GM19397 (cell line): ENCODE measurements around the gene DDX25.

Experiments
- ATAC-seq: cut with Tn5 transposase; IDR thresholded peaks from one replicate; pipeline ENCODE4 v1.9.1; 2021; ENCODE audit warnings: mild to moderate bottlenecking, moderate library complexity; ENCODE audit not compliant: unreplicated experiment

The DDX25 gene

DNA sequence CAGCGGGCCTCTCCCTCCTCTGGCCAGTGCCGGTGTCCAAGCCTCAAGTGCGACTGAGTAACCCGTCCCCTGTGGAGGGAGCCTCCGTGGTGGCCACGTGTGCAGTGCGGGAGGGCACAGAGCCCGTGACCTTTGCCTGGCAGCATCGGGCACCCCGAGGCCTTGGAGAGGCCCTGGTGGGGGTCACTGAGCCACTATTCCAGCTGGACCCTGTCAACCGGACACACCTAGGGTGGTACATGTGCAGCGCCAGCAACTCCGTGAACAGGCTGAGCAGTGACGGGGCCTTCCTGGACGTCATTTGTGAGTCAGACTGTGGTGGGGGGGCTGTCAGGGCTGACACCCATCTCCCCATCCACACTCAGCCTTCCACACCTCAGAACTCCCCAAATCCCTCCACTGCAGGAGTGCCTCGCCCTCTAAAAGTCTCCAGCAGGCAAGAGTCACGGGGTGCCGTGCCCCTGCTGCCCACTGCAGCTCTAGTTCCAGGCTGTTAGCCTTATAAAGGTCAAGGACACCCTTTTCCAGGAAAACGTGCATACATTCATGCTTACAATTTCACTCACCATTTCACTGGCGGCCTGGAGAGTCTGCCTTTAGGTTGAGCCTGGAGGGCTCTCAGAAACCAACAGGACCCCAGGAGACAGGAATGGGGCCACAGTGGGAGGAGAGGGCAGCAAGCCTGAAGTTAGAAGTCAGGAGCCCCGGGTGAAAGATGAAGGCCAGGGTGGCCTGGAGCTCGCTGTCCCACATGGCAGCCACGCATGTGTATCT is 44.2 kb downstream of the DDX25 start:
- ATAC-seq = no peak

- ATAC-seq = no peak
These were observed 45.2 kb downstream of the DDX25 start for GRCh38 chr11:125949271-125950177.

DNA sequence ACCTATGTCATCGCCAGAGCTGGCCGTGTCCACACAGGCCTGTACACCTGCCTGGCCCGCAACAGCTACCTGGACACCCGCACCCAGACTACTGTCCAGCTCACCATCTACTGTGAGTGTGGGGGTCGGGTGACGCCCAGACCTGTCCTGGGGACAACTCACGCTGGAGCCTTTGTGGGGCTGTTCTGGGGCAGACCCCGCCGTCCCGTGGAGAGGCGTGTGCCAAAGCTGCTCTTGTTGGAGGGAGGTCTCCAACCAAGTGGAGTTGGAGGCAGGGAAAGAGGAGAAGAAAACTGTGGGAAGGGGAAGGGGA is 45.8 kb downstream of the DDX25 start:
- ATAC-seq = no peak

DNA sequence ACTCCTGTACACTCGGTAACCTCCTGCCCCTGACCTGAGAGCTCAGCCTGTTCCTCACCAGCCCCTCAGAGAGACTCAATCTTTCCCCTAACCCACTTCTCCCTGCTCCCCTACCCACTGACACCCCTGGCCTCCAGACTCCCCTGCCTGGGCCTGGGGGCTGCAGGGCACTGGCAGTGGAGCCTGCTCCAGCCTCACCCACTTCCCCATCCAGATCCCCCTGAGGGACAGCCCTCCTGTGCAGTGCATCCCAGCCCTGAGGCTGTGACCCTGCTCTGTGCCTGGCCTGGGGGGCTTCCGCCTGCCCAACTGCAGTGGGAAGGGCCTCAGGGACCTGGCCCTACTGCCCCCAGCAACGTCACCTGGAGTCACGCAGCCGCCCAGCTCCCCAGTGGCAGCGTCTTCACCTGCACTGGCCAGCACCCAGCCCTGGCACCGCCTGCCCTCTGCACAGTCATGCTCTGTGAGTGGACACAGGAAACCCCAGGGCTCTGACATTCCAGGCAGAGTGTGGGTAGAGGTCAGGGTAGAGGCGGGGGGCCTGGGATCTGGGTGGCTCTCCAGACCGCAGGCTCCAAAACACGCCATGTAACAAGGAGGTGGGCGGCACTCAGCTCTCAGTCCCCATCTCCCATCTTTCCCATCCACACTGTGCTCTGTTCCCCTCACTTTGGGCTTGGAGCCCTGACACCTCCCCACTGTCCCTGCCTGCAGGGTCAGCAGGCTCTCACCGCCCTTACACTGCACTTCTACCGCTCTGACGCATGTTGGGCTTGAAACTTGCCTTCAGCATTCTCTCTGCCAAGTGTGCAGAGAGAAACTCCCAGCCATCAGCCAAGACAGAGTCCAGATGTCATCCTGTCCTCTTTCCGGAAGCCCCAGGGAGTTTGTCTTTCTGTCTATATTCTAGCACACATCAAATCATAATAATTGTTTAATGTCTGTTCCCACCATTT is 46.7 kb downstream of the DDX25 start:
- no peak for ATAC-seq

DNA sequence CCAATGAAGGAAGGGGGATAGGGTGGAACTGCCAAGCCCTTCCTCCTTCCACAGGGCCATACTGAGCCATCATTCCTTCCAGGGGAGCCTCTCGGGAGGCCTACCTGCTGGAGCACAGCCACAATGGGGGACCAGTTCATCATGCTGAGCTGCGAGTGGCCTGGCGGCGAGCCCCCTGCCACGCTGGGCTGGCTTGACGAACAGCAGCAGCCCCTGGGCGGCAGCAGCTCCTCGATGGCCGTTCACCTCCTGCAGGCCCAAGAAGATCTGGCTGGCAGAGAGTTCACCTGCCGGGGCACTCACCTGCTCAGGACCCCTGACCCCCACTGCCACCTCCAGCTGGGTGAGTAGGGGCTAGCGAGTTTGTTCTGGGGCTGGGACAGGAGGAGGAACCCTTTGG is 47.4 kb downstream of the DDX25 start:
- no peak for ATAC-seq

DNA sequence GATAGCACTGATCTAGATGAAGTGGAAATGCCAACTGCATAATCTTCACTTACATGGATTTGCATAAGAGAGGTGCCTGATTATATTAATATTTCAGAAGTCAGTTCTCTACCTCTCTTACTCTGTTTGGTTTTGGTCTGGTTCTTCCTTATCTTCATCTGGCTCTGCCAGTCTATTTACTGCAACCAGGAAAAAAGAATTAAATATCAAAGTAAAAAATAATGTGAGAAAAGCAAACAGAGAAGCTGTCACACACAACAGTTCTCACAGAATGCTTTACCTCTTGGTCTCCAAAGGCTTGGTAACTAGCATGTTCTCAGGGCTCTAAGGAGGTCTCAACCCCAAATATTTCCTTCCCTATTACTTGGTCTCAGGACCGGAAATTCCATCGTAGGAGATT is 48.3 kb downstream of the DDX25 start:
- no peak for ATAC-seq

DNA sequence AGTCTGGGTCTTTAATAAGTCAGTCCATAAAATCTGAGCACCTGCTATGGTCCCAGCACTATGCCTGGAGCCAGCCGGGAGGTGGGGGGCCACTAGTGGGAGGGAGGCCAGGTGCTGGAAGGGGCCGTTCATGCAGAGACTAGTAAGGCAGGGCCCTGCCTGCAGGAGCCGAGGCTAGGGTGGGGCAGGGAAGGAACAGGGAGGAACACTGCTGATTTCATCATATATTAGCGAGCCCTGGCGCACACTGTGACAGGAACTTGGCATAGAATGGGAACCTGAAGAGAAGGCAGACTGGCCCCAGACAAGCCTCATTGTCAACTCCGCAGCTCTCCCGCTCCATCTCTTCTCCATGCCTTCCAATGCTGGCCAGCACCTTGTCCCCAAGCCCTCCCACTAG is 48.7 kb downstream of the DDX25 start:
- ATAC-seq = no peak

GRCh38 chr11:125953401-125953935 is 49.2 kb downstream of the DDX25 start:
- ATAC-seq = no peak

GRCh38 chr11:125954123-125954944 is 50.0 kb downstream of the DDX25 start:
- no peak for ATAC-seq

DNA sequence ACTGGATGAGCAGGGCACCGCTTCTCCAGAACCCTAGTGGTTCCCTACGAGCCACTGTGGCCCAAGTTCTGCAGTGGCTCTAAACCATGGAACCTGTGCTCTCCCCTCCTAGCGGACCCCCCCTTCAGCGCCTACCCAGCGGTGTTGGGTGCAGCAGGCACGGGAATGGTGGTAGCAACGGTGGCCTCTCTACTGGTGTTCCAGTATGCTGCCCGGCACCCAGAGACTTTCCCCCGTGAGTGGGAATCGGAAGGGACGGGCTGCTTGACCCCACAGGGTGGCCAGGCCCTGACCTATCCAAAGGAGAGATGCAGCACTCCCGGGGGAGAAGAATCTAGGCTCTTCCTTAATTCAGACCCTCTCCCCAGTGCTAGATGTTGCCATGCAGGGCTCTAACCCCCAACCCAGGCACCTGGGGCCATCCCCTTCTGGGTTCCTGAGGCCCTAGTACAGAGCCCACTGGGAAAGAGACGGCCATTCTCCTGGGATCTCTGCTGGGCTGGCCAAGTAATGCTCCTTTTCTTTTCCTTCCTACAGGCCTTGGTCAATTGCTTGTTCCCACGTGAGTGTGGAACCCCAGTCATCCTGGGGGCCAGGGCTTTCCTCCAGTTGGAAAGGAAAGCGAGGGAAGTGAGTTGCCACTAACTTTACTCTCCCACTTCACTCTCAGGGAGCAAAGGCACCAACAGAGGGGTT is 50.8 kb downstream of the DDX25 start:
- no peak for ATAC-seq

DNA sequence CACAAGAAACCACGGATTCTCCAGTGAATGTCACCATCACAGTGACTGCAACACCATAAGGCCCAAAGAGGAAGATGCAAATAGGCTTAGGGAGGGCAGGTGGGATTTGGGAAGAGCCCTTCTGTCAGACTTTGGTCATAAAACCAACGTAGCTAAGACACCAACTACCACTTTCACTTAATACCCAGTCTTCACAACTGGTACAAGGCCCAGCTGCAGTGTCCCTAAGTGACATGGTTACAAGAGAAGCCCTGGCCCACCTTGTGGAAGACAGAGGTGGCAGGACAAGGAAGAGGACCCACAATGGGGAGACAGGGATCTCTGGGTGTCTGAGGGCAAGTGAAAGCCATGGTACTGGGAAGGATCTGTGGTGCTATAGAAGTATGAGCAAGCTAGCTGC is 51.5 kb downstream of the DDX25 start:
- ATAC-seq = no peak

GRCh38 chr11:125956391-125957134 is 52.3 kb downstream of the DDX25 start:
- ATAC-seq = no peak

DNA sequence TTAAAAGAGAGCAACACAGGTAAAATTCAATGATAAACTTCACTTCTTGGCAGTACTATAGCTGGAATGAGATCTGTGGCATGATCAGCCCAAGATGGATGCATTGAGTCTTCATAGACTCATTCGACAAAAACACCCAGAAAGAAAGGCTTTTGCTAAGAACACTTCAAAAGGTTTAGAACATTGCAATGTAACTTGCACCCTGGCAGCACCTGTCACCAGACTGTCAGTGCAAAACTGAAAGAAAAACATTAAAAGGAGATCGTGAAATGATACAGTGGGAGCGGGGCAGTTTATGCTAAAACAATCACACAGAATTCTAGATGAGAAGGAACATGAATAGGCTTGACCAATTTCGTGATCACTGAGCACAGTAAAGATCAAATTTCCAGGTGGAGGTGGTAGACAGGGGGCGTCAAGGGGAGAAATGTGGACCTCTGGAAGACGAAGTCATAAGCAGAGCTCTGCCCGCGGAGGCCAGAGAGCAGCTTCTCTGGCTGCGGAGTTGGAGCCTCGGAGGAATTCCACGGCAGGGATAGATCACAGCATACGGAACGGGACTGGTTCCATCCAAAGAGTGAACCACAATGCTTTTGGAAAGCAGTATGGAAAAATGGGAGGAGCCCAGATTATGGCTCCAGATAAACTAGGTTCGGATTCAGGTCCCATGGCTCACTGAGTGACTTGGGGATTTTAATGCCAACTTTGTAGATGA is 53.5 kb downstream of the DDX25 start:
- ATAC-seq = no peak

DNA sequence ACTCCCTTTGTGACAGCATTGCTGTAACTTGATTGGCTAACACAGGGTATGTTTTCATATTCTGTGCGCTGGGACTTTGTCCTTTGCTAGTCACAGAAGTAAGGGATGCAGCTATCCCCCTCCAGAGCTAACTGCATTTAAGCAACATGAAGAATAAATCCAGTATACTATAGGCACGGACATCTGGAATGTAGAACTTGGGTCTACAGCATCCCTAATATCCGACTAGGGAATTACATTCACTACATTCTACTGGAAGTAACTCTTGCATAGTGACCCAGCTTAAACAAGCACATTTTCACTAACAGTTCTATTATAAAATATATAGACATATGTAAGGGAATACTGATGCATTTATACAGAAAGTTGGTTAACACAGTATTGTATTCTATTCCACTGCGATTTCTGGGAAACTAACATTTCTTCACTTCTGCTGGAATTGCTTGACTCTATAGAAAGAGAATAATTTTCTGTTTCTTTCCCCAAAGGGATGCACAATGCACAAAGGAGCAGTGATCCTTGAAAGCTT is 54.6 kb downstream of the DDX25 start:
- no peak for ATAC-seq

DNA sequence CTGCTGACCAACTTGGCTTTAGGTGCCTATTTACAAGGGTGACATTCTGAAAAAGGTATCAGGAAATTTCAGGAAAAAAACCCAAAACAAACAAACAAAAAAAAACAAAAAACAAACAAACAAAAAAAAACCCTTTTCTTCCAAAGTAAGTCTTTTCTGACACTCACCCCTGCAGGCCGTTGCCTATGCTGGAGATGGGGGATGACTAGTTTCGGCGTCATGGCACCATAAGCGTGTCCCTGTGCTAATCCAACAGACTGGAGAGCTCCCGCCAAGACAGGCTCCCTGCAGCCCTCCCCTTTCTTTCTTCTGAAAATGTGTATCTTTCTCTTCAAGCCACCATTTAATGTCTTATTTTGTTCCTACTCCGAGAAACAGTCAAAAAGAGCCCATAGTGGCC is 55.2 kb downstream of the DDX25 start:
- ATAC-seq = no peak

DNA sequence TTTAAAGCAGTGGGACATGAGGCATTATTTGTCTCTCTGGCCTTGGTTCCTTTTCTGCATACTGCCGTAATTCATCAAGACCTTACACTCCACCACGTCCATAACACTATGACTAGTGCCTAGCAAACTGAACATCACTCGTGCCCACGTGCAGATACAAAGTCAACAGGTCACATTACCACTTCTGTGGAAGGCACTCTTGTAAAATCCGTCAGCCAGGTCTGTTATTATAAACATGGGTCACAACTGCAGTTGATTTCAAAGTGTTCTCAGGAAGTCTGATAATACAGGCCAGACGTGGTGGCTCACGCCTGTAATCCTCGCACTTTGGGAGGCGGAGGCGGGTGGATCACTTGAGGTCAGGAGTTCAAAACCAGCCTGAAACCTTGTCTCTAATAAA is 55.6 kb downstream of the DDX25 start:
- ATAC-seq = no peak

- no peak for ATAC-seq
These were observed 56.5 kb downstream of the DDX25 start for GRCh38 chr11:125960771-125961170.

- ATAC-seq = no peak
These were observed 63.2 kb downstream of the DDX25 start for GRCh38 chr11:125967515-125967914.
